Right renal cortex interstitium (tissue), 3 donors: ENCODE results near the gene PPP2R2B. TPM values are rescaled to one million over a fixed set of nuclear protein-coding genes. Genes with fewer than 3 reads are reported as not detected.

Source experiments
- DNase-seq, 3 donors: peaks; one replicate each; pipeline ENCODE4 v3.0.0-alpha.2; 2013; ENCODE audit warnings: low read depth in 3 of 3, low spot score in 2 of 3
- polyA plus RNA-seq, 3 donors: library from polyadenylated mRNA; unstranded; fragments of 120-200 nt; gene quantifications; one replicate each; pipeline ENCODE4 v1.2.1, GENCODE V29; 2013; ENCODE audit not compliant: insufficient read length in 3 of 3

PPP2R2B gene
- 10 to 100 TPM; 12.5 to 15.0 (median 13.8) TPM for polyA plus RNA-seq

- peak in 2 of 3 donors; percentile 10 to 17 for DNase-seq
Observed at GRCh38 chr5:146878476-146879172, at the start of gene PPP2R2B. TSS of gene PPP2R2B (minus strand) at chr5:146878757.

- DNase-seq, result no peak
Observed at GRCh38 chr5:146924132-146924531, 45.6 kb upstream of the PPP2R2B start.

GRCh38 chr5:146921225-146921624 lies 42.7 kb upstream of the PPP2R2B start:
- no peak for DNase-seq

GRCh38 chr5:146920351-146920881 lies 41.9 kb upstream of the PPP2R2B start:
- no peak for DNase-seq

- DNase-seq, result peak in 2 of 3 donors; percentile 13 to 24
Observed at GRCh38 chr5:146919304-146919703, 40.7 kb upstream of the PPP2R2B start.

GRCh38 chr5:146917931-146918330 lies 39.4 kb upstream of the PPP2R2B start:
- DNase-seq, result no peak

- no peak for DNase-seq
Observed at GRCh38 chr5:146912874-146913273, 34.3 kb upstream of the PPP2R2B start.

GRCh38 chr5:146910239-146910638 lies 31.7 kb upstream of the PPP2R2B start:
- no peak for DNase-seq

- DNase-seq, result no peak
Observed at GRCh38 chr5:146909255-146910068, 30.9 kb upstream of the PPP2R2B start.

- DNase-seq, result no peak
Observed at GRCh38 chr5:146906803-146907202, 28.2 kb upstream of the PPP2R2B start.

GRCh38 chr5:146904890-146905289 lies 26.3 kb upstream of the PPP2R2B start:
- DNase-seq, result no peak

GRCh38 chr5:146903789-146904188 lies 25.2 kb upstream of the PPP2R2B start:
- DNase-seq, result no peak

GRCh38 chr5:146902471-146902870 lies 23.9 kb upstream of the PPP2R2B start:
- no peak for DNase-seq

- DNase-seq, result no peak
Observed at GRCh38 chr5:146897061-146897460, 18.5 kb upstream of the PPP2R2B start.

GRCh38 chr5:146894753-146895521 lies 16.4 kb upstream of the PPP2R2B start:
- DNase-seq, result no peak

GRCh38 chr5:146893991-146894390 lies 15.4 kb upstream of the PPP2R2B start:
- no peak for DNase-seq

GRCh38 chr5:146892231-146892630 lies 13.7 kb upstream of the PPP2R2B start:
- DNase-seq, result no peak

GRCh38 chr5:146891511-146891910 lies 13.0 kb upstream of the PPP2R2B start:
- DNase-seq, result no peak

- no peak for DNase-seq
Observed at GRCh38 chr5:146890731-146891440, 12.3 kb upstream of the PPP2R2B start.

- no peak for DNase-seq
Observed at GRCh38 chr5:146890066-146890465, 11.5 kb upstream of the PPP2R2B start.
